Activated CD4-positive, CD25-positive, alpha-beta regulatory T cell treated with anti-CD3 and anti-CD28 coated beads, Interleukin-2, amount 50 U/mL, for 24 hours (primary cell): Measurements from ENCODE around the gene MAP7D3.
"Not testable (repeated sequence)": the region's sequence is repeated elsewhere in the genome, so short reads cannot be mapped to it uniquely, and the experiment has no call there.

Experiments used
- ATAC-seq, 2 donors: fragments of 150-1000 bp; cut with Tn5 transposase; one replicate each; pipeline ENCODE4 v1.10.0; 2021; ENCODE audit warnings: mild to moderate bottlenecking in 1 of 2, moderate library complexity in 1 of 2

Gene MAP7D3

DNA sequence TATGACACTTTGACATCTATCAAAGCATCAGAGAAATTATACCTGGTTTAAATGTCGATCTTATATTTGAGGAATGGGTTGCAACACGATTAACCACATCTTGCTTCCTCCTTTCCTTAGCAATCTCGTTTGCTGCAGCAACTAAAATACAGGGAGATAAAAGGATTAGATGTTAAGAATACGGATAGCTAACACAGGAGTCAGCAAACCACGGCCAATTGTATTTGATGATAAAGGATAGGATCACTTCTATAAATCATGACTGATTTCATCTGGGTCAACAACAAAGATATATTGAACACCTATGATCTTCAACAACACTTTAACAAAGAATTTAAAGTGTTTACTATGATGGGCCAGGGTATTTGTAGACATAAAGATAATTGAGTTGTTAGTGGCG lies 5.0 kb downstream of the MAP7D3 start:
- no peak for ATAC-seq

DNA sequence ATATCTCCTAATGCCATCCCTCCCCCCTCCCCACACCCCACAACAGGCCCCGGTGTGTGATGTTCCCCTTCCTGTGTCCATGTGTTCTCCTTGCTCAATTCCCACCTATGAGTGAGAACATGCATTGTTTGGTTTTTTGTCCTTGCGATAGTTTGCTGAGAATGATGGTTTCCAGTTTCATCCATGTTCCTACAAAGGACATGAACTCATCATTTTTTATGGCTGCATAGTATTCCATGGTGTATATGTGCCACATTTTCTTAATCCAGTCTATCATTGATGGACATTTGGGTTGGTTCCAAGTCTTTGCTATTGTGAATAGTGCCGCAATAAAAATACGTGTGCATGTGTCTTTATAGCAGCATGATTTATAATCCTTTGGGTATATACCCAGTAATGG lies 13.4 kb downstream of the MAP7D3 start:
- not testable (repeated sequence) for ATAC-seq

DNA sequence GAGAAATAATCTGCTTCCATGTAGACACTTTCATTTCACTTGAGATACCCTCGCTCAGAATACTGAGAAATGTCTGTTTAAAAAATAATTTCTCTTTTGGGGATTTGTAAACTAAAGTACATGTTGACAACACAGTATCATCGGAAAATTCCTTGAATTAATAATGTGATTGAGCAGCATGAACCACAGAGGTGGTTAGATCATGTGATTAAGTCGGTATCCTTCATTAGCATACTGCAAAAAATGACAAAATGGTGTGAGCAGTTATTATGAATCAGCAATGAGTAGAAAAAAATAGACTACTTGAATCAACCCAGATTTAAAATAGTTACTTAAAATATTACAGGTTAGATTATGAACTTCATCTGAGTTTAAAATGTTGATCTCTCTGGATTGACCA lies 14.1 kb downstream of the MAP7D3 start:
- ATAC-seq = peak; percentile 81 to 91

DNA sequence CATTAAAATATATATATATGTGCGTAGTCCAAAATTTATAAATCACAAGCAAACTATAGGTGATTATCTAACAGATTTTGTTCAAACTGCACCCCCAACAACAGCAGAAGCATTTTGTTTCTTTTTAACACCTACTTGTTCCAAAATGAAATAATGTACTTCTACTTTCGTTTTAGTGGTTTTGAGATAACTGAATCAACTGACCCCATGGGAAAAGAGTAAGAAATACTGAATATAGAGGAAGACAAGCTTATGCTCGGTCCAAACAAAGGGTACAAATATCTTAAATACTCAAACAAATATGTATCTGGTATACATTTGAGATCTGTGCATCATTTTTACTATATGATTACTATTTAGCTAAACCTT lies 22.4 kb downstream of the MAP7D3 start:
- no peak for ATAC-seq

DNA sequence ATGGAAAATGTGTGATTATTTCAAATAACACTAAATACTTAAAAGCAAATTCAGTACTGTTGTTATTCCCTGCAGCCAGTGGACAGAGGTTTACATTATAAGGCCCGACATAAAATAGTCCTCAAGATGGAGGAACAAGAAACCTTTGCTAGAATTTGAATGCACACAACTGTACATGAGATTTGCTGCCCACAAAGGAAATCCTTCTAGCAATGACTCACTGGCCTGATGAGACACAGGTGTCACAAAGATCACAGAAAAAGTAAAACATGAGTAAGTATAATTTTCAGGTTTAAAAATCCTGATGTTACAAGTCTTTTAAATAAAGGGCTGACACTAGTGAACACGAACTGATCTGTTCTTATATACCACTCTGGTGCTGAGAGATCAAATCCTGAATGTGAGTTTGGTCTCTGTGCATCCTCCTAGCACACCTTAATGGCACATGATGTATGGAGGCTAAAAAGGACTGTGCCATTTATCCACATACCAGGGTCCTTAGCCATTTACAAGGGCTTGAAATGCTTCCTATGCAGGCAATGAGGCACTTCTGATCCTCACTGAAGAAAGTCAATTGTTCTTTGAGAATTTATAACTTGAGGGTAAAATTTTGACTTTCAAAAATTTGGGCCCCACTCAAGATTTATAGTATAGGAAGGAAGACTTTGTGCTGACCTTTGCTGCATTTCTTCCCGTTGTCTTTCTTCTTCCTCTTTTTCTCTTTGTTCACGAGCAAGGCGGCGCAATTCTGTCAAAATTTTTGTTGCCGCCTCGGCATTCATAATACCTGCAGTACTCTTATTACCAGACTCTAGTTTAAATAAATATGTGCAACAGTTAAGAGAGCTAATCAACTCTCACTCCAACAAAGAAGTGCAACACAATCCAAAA lies 23.0 kb downstream of the MAP7D3 start:
- ATAC-seq = peak; percentile 90 to 93

DNA sequence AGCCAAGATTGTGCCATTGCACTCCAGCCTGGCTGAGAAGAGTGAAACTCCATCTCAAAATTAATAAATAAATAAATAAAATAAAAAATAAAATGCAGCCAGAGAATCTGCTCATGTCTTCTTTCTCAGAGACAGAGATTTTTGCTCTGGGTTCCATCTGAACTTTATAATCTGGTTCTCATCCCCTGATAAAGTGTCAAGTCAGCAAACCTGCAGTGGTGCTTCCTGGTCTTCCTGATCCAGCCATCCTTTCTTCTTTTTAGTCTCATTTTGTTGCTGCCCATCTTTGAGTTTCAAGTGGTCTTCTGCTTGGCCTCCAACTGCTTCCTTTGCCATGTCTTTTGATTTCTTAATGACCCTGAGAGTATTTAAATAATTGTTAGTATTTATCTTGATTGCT lies 24.1 kb downstream of the MAP7D3 start:
- ATAC-seq = no peak

DNA sequence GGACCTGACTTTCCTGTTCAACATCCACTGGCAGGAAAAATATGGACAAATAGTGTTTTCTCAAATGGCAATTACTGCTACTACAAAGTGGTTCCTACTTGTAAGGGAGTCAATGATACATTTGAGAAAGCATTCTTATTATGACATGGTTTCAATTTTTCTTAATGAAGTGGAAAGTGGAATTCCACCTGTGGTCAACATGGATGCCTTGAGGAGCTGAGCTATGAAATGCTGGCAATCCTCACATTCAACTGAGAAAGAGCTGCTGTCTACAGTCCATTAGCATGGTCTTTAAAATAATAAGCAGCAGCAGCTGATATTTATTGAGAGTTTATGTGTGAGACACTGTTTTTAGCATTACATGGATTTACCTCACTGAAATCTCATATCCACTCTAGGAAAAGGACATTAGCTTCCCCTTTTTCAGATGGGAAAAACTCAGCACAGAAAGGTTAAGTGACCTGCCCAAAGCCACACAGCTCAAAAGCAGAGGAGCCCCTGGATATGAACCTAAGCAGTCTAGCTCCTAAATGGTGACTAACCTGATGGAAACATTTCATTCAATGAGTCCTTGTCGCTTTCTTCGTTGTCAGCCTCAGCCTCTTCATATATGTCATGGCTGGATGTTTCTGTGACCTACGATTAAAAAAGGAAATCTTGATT lies 29.2 kb downstream of the MAP7D3 start:
- ATAC-seq = no peak

DNA sequence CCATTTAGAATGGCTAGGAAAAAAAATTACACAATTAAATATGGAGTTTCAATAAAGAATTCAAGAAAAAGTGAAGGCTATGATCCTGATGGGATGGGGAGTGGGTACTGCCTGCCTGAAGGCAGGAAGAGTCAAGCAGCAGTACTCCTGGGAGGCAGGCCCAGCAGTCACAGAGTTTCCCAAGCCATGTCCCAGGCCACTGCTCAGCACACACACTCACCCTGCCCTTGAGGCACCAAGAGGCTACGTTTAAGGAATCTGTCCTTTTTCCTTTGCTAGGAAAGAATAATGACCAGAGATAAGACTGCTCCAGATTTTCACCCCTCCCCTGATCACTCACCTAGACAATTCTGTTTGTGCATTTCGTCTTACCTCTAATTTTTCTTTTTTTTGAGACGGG lies 30.2 kb downstream of the MAP7D3 start:
- no peak for ATAC-seq

DNA sequence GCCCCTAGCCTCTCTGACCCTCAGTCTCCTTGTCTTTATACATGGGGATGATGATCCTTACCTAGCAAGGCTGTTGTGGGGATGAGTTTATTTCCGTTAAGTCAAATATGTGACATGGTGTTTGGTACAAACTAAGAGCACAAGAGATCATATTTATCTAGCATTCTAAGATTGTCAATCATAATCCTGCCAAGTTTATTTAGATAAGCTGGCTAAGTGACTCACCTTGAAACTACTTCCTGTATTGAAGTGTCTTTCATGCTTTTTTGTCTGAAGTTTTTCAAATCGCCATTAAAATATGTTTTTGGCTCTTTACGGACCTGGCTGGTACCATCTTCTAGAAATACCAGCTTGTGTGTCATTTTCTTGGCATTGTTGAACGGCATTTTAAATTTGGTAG lies 30.7 kb downstream of the MAP7D3 start:
- no peak for ATAC-seq

DNA sequence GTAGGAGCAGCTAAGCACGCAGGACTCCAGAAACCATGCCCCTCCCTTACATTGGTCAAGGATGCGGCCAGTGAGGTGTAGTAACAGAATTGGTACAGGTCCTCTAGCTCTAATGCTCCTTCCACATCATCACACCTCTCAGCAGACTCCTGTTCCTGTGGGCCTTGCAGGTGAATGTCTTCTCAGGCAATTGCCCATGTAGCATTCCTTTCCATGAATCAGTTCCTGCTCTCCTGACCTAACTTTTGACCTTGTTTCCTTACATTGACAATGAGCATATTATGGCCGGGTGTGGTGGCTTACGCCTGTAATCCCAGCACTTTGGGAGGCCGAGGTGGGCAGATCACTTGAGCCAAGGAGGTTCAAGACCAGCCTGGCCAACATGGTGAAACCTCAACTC lies 31.3 kb downstream of the MAP7D3 start:
- no peak for ATAC-seq

DNA sequence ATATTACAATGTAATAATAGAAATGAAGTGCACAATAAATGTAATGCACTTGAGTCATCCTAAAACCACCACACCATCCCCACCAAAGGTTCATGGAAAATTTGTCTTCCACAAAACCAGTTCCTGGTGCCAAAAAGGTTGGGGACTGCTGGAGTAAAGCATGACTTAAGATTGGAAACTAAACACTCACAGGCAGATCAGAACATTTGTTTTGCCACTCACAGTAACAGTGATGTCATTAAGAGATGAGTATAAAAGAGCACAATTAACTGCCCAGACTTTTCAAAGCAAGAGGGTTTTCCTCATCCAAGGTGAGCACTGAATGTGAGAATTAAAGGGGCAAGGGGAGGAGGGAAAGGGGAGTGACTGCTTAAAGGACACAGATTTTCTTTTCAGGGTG lies 35.6 kb downstream of the MAP7D3 start:
- no peak for ATAC-seq

DNA sequence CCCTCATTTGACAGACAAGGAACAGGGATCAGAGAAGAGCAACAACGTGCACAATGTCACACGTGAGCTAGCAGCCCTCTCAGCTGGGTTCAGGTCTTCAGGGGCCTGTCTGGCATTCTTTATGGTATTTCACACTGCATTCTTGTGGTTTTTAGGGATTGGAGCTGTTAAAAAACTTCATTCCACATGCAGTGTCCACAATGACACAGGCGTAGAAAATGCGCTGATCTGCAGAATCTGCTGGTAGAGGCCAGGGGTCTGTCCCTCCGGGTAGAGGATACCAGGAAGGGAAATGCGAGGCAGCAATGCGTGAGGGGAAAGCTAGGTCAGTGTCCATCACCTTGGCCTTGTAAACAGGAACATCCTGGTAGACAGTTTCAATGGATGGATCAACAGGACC lies 36.6 kb downstream of the MAP7D3 start:
- no peak for ATAC-seq

DNA sequence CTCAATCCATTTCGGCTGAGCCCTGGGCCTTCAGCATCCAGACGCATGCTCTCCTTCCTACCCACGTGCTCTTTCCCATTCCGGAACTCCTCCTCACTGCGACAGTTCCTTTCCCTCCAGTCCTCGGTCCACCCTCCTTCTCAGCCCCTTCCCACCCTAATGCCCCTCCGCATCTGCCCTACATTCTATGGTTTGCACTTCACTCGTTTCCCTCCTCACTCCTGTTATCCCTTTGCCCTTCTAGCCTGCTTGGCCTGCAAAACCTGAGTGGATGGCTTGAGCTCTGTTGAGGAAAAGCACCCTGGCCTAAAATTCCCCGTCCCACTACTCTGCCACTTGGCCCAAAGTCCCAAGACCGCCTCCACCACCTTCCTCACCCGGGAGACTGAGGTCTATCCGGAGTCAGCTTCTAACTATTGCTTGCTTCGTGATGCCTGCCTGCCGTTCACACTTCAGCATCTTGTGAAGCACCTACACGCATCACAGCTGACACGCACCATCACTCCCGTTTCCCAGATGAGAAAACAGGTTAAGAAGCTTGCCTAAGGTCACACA lies 38.6 kb downstream of the MAP7D3 start:
- ATAC-seq = no peak

DNA sequence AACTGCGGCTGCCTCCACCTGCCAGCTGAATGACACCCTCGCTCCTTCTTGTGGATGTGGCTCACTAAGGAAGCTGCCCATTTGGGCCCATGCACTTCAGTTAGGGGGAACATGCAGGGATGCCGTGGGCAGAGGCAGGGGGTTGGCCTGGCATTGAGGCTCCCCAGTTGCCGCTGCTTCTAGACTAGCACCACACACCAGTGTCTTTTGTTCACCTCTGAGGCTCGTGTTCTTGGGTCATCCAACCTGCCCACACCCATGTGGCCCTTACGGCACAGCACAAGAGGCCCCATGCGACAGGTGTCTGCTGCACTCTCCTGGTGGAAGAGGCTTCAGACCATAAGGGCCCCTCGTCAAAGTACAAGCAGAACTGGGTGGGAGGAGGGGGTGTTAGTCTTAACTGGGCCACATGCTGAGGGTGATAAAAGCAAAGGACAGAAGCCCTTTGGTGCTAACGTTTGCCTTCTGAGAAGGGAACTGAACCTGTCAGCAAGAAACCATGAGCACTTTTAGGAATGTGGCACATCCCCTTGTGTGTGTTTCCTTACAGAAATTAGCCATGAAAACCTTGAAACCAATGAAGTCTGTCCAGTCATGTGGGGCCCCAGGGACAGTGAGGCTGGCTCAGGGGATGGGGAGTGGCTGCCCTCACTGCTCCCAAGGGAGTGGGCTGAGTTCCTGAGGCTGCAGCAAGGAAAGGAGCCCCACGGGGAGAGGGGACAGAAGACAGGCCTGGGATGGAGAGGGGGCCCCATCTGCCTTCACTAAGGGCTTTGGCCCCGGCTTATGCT lies 39.2 kb downstream of the MAP7D3 start:
- ATAC-seq = no peak

DNA sequence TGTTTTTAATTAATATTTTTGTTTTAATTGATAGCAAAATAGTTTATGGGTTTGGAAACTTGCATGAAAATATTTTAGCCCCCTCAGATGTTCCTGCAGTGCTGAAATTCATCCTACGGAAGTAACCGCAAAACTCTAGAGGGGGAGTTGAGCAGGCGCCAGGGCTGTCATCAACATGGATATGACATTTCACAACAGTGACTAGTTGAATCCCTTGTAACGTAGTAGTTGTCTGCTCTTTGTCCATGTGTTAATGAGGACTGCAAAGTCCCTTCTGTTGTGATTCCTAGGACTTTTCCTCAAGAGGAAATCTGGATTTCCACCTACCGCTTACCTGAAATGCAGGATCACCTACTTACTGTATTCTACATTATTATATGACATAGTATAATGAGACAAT lies 40.4 kb downstream of the MAP7D3 start:
- ATAC-seq = no peak

DNA sequence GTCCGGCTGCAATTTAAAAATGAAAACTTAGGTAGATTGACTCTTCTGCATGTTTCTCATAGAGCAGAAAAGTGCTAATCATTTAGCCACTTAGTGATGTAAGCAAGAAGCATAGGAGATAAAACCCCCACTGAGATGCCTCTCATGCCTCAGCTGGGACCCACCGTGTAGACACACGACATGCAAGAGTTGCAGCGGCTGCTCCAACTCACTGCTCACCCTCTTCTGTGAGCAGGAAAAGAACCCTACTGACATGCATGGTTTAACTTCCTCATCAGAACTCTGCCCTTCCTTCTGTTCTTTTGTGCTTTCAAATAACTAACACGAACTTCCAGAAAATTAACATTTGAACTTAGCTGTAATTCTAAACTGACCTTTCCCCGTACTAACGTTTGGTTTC lies 41.0 kb downstream of the MAP7D3 start:
- no peak for ATAC-seq

DNA sequence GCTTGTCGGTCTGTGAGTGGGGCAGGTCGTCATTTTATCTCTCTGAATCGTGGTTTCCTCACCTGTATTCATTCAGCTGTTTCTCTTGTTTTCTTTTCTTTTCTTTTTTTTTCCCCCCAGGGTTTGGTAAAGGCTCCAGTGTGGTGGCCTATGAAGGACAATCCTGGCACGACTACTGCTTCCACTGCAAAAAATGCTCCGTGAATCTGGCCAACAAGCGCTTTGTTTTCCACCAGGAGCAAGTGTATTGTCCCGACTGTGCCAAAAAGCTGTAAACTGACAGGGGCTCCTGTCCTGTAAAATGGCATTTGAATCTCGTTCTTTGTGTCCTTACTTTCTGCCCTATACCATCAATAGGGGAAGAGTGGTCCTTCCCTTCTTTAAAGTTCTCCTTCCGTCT lies 41.4 kb downstream of the MAP7D3 start:
- ATAC-seq = no peak

DNA sequence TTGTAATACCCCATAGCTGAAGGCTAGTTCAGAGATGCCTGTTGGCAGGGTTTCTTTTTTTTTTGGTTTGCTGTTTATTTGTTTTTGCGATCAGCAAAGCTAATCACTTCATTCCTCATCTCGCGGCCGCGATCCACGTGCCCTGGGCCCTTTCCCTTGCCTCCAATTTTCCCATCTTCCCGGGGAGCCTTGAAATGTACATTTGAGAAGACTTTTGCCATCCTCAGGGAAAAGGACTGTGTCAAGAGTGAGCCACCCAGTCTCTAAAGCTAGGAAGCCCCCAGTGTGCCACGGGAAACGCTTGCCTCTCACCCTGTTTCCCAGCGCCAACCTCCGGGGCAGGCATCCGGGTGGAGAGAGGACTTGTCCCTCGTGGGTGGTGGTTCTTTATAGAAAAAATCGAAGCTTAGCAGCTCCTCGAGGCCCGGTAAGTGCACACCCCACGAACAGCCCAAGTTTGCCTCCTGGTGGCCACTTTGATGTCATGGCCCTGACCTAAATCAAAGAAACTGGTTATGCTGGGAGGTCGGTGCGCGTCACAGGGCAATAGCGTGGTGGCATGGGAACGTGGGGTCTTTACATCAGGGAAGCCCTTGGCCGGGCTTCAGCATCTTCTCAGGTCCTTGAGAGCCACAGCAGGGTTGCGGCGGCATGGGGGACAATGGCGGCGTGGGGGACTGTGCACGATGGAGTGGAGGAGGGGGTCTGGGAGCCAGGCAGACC lies 42.0 kb downstream of the MAP7D3 start:
- no peak for ATAC-seq

DNA sequence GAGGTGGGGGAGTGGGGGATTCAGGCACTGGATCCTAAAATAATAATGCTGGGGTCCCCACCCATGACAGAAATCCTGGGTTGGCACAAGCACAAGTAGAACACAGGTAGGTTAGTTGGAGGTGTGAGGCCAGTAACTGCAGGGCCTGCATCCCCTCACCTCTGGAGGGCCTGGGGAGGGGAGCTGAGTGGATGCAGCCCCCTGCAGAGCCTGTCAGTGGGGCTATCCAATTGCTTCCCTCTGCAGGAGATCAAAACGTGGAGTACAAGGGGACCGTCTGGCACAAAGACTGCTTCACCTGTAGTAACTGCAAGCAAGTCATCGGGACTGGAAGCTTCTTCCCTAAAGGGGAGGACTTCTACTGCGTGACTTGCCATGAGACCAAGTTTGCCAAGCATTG lies 43.7 kb downstream of the MAP7D3 start:
- ATAC-seq = no peak

DNA sequence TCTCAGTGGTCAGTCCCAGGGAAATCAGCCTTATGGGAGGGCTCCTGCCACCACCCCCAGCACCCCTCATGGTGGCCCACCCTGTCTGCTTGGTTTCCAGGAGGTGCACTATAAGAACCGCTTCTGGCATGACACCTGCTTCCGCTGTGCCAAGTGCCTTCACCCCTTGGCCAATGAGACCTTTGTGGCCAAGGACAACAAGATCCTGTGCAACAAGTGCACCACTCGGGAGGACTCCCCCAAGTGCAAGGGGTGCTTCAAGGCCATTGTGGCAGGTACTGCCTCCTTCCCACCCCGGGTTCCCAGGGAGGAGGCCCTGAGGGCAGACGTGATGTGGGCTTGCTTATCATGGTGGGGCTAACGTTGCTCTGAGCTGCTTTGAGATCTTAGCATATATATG lies 44.3 kb downstream of the MAP7D3 start:
- ATAC-seq = no peak

DNA sequence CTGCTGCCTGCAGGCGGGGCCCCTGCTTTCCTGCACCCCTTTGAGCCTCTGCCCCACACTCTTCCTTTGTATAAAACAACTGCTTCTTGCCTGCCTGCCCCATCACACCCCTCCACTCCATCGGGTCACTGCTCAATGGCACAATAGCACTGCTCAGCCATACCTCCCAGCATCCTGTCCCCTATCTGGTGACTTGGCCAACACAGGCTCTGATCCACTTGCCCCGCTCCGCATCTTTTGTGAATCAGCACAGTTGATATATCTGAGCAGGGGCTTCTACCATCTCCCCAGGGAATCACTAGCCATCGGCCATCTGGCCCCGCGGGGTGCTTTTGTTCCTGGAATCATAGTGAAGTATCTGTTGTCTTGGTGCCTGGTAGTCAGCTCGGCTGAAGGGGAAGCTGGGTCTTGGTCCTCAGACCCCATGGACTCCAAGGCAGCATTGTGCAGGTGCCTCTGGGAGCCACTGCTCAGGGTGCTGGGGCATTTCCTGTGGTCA lies 45.3 kb downstream of the MAP7D3 start:
- ATAC-seq = no peak

DNA sequence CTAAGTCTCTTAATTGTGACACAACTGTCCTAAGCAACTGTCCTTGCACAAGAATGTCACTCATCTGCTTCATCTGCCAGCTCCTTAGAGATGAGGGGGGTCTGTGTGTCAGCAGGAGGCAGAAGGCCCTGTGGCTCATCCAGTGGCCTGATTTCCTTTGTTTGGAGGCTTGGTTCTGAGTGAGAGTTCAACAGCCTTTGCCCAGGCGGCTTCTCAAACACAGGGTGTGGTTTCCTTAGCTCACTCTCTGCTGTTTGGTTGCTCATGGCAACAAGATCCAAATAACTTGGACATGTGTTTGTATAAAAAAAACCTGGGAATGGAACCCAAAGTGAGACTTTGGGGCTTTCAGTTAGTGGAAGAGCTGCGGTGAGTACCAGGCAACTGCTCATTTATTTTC lies 46.6 kb downstream of the MAP7D3 start:
- no peak for ATAC-seq

DNA sequence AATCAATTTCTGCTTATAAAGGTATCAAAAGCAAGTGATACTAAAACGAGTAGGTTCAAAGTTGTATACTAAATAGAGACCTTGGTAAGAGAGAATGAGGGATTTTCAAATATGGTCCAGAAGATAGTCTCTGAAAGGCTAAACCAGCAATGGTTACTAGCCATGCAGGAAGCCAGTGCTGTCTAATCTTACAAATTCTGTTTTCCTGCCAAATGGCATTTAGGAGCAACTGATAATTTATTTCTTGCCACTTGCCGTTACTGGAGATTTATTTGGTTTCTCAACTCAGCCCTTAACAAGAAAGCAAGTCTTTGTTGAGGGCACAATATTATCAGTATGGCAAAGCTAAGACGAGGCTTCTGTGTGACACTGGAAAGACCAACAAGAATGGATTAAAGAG lies 47.2 kb downstream of the MAP7D3 start:
- ATAC-seq = no peak
